A204.1 (cell line): ENCODE data around the gene MAP4K1.
"Not testable (repeated sequence)": the region's sequence is repeated elsewhere in the genome, so short reads cannot be mapped to it uniquely, and the experiment has no call there.

ENCODE experiments used
- FAIRE-seq: peaks from 2 replicates; lab custom pipeline; 2012; peaks lifted over from hg19 to GRCh38; lab: Jason Lieb, UNC

Gene MAP4K1

GRCh38 chr19:38569368-38569983, 48.3 kb downstream of the MAP4K1 start:
- FAIRE-seq: no peak

DNA sequence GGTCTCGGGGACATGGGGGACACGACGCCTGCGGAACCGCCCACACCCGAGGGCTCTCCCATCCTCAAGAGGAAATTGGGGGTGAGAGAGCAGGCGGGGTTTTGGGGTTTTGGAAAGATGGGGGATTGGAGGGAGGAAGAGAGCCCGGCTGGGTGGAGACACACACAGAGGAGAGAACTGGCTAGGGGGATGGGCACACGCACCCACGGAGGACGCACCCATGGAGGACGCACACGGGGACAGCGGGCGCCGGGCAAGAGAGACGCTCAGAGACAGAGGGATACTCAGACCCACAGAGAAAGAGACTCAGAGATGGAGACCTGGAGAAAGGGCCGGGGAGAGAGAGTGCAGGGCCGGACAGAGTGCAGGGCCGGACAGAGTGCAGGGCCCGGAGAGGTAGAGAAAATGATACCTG, 52.1 kb downstream of the MAP4K1 start:
- FAIRE-seq: no peak

DNA sequence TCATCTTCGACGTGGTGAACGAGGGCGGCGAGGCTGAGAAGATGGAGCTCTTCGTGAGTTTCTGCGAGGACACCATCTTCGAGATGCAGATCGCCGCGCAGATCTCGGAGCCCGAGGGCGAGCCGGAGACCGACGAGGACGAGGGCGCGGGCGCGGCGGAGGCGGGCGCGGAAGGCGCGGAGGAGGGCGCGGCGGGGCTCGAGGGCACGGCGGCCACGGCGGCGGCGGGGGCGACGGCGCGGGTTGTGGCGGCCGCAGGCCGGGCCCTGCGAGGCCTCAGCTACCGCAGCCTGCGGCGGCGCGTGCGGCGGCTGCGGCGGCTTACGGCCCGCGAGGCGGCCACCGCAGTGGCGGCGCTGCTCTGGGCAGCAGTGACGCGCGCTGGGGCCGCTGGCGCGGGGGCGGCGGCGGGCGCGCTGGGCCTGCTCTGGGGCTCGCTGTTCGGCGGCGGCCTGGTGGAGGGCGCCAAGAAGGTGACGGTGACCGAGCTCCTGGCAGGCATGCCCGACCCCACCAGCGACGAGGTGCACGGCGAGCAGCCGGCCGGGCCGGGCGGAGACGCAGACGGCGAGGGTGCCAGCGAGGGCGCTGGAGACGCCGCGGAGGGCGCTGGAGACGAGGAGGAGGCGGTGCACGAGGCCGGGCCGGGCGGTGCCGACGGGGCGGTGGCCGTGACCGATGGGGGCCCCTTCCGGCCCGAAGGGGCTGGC, 52.6 kb downstream of the MAP4K1 start:
- FAIRE-seq: no peak

DNA sequence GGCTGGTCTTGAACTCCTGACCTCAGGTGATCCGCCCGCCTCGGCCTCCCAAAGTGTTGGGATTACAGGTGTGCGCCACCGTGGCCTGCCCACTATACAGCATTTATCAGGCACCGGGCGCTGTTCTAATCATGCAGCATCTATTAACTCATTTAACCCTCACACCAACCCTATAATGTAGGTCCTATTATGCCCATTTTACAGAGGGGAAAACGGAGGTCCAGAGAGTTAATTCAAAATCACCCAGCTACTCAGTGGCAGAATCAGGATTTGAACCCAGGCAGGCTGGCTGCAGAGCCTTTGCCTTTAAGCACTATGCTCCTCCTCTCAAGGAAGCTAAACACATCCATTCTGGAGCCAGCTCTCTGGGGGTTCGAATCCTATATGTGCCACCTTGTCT, 54.3 kb downstream of the MAP4K1 start:
- no peak for FAIRE-seq

DNA sequence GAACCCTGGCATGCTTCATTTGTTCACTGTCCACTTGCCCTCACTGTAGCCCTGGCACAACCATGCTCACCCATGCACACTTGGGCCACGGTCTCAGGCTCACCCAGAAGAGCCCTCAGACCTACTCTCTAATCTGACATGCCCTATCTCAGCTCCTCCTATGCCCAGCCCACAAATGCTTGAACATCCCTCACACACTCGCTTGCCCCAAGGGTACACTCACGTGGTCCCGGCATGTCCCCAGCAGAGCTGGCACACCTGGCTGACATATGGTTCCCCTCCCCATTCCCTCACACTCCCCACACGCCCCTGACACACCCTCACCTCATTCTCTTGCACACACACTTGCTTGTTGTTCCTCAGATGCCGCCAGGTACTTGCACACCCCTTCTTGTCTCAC, 55.7 kb downstream of the MAP4K1 start:
- no peak for FAIRE-seq

- no peak for FAIRE-seq
Observed at GRCh38 chr19:38561658-38562057, 56.1 kb downstream of the MAP4K1 start.

DNA sequence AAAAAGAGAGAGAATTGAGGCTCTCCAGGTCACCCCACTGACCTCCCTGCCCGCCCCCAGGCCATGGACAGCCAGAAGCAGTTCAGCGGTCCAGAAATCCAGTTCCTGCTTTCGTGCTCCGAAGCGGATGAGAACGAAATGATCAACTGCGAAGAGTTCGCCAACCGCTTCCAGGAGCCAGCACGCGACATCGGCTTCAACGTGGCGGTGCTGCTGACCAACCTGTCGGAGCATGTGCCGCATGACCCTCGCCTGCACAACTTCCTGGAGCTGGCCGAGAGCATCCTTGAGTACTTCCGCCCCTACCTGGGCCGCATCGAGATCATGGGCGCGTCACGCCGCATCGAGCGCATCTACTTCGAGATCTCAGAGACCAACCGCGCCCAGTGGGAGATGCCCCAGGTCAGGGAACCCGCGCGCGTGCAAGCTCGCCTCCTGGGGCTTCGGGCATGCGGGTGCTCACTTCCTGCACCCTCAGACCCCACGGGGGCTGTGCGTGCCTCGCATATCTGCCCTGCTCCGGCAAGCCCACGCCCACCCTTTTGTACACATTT, 56.6 kb downstream of the MAP4K1 start:
- no peak for FAIRE-seq

DNA sequence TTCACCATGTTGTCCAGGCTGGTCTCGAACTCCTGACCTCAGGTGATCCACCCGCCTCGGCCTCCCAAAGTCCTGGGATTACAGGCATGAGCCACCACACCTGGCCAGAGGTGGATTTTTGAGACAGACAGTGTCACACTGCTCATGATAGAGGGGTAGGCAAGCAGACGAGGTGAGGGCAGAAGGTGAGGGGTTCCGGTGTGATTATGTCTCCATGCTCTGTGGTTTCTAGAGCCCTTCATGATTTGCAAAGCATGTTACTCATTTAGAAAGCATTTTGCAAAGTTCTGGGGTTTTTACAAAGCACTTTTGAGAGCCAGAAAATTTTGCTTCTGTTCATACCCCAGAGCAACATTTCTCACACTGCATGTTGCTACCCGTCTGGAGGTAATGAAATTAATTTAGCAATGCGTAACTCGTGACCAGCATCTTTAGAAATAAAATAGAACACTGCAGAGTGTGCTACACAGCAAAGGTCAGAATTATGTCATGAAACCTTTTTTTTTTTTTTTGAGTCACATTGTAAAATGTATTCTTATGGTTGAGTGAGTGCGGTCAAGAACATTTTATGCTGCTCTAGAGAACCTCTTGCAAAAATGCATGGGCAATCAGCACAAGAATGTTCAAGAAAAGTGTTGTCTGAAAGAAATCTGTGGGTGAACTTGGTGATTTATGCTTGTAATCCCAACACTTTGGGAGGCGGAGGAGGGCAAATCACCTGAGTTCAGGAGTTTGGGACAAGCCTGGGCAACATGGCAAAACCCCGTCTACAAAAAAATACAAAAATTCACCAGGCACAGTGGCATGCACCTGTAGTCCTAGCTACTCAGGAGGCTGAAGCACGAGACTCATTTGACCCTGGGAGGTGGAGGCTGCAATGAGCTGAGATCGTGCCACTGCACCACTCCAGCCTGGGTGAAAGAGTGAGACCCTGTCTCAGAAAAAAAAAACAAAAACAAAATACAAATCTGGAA, 58.0 kb downstream of the MAP4K1 start:
- no peak for FAIRE-seq

- not testable (repeated sequence) for FAIRE-seq
Observed at GRCh38 chr19:38558933-38559332, 58.8 kb downstream of the MAP4K1 start.

DNA sequence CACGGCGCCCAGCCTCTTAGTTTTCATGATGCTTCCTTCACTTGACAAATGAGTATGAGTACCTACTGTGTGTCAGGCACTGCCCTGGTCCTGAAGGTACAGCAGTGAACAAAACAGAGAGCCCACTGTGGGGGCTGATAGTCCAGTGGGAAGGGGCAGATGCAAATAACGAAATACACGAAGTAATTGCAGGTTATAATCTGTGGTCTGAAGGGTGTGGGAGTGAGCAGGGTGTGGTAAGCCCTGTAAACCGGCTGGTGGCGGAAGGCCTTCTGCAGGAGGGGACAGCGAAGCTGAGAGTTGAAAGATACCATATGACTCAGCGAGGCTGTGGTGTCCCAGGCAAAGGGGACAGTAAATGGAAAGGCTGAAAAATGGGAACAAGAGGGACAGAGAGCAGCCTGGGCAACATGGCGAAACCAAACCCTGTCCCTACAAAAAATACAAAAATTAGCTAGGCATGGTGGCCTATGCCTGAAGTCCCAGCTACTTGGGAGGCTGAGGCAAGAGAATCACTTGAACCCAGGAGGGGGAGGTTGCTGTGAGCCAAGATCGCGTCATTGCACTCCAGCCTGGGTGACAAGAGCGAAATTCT, 60.5 kb downstream of the MAP4K1 start:
- no peak for FAIRE-seq

GRCh38 chr19:38556521-38557174, 61.1 kb downstream of the MAP4K1 start:
- FAIRE-seq: no peak

GRCh38 chr19:38555200-38555599, 62.6 kb downstream of the MAP4K1 start:
- FAIRE-seq: no peak

- FAIRE-seq: no peak
Observed at GRCh38 chr19:38554676-38555141, 63.0 kb downstream of the MAP4K1 start.

DNA sequence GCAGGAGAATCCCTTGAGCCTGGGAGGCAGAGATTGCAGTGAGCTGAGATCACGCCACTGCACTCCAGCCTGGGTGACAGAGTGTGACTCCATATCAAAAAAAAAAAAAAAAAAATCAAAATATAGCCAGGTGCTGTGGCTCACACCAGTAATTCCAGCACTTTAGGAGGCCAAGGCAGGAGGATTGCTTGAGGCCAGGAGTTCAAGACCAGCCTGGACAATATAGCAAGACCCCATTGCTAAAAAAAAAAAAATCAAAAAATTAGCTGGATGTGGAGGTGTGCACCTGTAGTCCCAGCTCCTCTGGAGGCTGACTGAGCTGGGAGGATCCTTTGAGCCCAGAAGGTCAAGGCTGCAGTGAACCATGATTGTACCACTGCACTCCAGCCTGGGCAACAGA, 64.5 kb downstream of the MAP4K1 start:
- FAIRE-seq: not testable (repeated sequence)

GRCh38 chr19:38551450-38551813, 66.3 kb downstream of the MAP4K1 start:
- no peak for FAIRE-seq

DNA sequence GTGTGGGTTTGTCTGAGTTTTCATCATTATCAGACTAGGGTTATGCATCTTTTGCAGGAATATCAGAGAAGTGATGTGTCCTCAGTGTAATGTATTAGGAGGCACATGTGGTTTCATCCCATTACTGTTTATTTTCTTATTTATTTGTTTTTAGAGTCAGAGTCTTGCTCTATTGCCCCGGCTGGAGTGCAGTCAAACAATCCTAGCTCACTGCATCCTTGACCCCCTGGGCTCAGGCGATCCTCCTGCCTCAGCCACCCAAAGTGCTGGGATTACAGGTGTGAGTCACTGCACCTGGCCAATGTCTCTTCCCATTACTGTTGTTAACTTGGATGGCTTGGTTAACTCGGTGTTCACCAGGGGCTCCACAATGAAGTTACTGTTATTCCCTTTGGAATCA, 67.4 kb downstream of the MAP4K1 start:
- no peak for FAIRE-seq

GRCh38 chr19:38549942-38550341, 67.8 kb downstream of the MAP4K1 start:
- no peak for FAIRE-seq

DNA sequence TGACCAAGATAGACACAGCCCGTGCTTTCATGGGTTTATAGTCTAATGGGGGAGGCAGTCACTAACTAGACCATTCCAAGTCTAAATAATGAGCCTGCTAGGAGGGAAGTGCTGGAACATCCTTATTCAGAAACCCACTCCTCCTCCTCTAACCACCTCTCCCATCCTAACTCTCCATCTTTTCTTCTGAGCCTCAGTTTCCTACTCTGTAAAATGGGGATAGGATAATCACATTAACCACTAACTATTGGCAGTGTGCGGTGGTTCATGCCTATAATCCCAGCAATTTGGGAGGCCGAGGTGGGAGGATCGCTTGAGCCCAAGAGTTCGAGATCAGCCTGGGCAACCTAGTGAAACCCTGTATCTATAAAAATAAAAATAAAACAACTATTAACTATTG, 68.7 kb downstream of the MAP4K1 start:
- FAIRE-seq: no peak

DNA sequence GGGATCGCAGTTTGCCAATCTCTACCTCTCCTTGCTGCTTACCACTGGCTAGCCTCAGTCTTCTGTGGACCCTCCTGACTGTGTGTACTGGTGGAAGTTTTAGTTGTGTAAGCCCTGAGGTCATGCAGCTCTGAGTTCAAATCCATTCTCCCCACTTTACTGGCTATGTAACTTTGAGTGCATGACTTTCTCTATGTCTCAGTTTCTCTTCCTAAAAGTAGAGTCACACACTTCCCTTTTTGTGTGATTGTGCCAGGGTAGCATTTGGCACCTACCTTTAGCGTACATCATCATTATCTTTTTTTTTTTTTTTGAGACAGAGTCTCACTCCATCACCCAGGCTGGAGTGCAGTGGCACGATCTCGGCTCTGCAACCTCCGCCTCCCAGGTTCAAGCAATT, 70.3 kb downstream of the MAP4K1 start:
- no peak for FAIRE-seq

GRCh38 chr19:38545596-38545995, 72.2 kb downstream of the MAP4K1 start:
- no peak for FAIRE-seq

DNA sequence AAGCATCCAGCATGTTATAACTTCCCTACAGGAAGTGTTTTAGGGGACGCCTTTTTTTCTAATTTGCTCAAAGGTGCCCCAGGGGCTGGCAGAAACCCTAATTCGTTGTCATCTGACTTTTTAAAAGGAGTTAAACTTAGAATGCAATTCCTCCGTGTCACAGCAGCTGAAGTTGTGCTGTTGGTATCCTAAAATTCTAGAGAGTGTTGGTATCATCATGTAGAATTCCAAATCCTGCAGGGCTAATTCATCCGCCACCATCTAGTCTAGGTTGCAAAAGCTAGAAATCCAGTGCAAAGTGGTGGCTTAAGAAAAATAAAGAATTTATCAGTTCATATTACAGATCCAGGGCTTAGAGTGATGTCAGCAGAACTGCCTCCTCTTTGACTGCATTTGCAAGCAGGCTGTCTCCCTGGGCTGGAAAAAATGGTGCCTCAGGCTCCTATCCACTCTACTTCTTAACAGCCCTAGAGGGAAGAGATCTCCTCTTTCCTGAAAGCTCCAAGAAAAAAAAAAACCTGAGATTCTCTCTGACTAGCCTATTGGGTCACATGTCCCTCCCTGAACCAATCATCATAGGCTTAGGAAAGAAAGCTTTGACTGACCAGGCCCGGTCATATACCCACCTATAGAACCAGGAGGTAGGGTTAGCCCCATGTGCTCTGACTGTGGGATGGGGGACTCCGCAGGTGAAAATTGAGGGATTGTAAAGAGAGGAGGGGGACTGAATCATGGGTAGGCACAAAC, 73.0 kb downstream of the MAP4K1 start:
- no peak for FAIRE-seq
